ENCODE measurements around the gene HPRT1.

The HPRT1 gene

DNA sequence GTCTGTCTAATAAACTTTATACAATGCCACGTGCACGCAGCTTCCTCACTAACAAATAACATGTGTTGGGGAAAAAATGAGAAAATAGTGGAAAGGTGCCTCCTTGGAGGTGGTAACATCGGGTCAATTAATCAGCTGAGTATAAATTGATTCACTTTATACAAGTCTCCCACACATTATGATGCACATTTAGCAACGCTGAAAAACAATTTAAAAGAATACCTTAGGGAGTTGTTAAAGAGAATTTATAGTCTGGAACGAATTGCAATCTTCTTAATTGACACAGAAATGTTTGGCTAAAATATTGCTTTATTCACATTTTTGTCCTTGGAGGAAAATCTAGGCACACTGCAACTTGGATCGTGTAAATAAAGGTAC lies 84.2 kb downstream of the HPRT1 start:
- DNase-seq (ENCODE audit: low read depth in 3 of 3): no peak

GRCh38 chrX:134544513-134545151 lies 84.7 kb downstream of the HPRT1 start:
- DNase-seq (ENCODE audit: low read depth in 3 of 3): no peak

DNA sequence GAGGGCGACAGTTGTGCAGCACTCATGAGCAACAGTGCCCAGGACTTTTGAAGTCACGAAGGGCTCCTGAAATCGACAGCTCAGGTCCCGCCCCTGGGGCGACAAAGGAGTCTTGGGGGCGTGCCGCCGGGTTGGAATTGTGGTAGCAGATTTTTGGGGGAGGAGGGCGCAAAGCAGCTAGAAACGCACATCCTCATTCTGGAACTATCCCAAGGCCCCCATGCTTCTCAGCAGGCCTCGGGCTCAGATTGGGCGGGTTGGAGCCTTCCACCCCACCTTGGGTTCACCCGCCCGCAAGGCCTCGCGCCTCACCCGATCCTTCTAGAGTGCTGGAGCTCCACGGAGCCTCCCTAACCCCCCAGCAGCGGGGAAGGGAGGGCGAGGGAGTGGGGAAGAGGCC lies 85.5 kb downstream of the HPRT1 start:
- no peak for DNase-seq (ENCODE audit: low read depth in 3 of 3)

- DNase-seq (ENCODE audit: low read depth in 3 of 3): no peak
These were observed 86.2 kb downstream of the HPRT1 start for GRCh38 chrX:134546187-134546586.

DNA sequence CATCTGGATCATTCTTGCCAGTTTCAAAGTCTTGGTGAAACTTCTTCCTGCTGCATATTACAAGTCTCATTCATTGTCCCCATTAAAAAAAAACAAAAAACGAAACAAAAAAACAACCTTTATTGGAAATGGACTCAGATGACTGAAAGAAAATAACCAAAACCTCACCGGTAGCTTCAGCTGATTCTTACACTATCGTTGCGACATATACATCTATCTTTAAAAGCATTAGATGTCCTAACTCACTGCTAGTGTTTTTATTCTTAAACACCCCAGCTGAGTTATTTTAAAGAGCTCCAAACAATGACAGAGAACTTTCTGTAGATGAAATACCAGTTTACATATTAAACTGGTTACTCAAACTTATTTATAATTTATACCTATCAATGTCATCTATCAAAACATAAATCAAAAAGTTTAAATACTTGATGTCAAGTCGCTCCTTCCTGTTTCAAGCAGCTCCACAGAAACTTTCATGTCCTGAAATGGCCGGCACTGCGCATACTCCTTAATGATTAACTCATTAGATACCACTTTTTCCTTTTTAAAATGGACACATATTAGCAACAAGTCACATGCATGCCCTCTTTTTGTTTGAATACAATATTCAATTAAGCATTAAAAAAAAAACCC lies 87.2 kb downstream of the HPRT1 start:
- DNase-seq (ENCODE audit: low read depth in 3 of 3): no peak

GRCh38 chrX:134548257-134549201 lies 88.6 kb downstream of the HPRT1 start:
- no peak for DNase-seq (ENCODE audit: low read depth in 3 of 3)
